ENCODE data around the gene SLC2A2.

The SLC2A2 gene

GRCh38 chr3:171028025-171028778 lies 1.7 kb upstream of the SLC2A2 start:
- Histone ChIP-seq H3K4me1 (no peaks in the 10 kb centered on the region), H3K36me3 (no peaks in the 10 kb centered on the region), H3K27me3 (no peaks in the 10 kb centered on the region), H3K9me3 (no peaks in the 10 kb centered on the region), H3K4me3 (ENCODE audit: low read depth, low read length) (peak overlapping the region; percentile 54)
- TF ChIP-seq CTCF (IDR thresholded peaks at IDR 0.05; ENCODE audit: low read depth, low read length), result no peak
- DNase-seq, result peak; percentile 57

GRCh38 chr3:171023566-171023965 lies 3.0 kb downstream of the SLC2A2 start:
- Histone ChIP-seq H3K4me1 (no peaks in the 10 kb centered on the region), H3K27me3 (no peaks in the 10 kb centered on the region), H3K4me3 (ENCODE audit: low read depth, low read length) (no peak overlapping the region), H3K9me3 (no peaks in the 10 kb centered on the region), H3K36me3 (no peaks in the 10 kb centered on the region)
- DNase-seq, result no peak
- no peak for TF ChIP-seq CTCF (IDR thresholded peaks at IDR 0.05; ENCODE audit: low read depth, low read length)

- no peak for DNase-seq
- no peaks in the 10 kb centered on the region for H3K36me3 ChIP-seq
- H3K27me3 ChIP-seq, result no peaks in the 10 kb centered on the region
- no peaks in the 10 kb centered on the region for H3K4me1 ChIP-seq
- no peak for TF ChIP-seq CTCF (IDR thresholded peaks at IDR 0.05; ENCODE audit: low read depth, low read length)
- no peak overlapping the region for H3K4me3 ChIP-seq (ENCODE audit: low read depth, low read length)
- no peaks in the 10 kb centered on the region for H3K9me3 ChIP-seq
Measured at GRCh38 chr3:171021377-171021776, 5.1 kb downstream of the SLC2A2 start.

GRCh38 chr3:171018156-171018935 lies 8.2 kb downstream of the SLC2A2 start:
- no peaks in the 10 kb centered on the region for H3K4me1 ChIP-seq
- H3K9me3 ChIP-seq, result no peaks in the 10 kb centered on the region
- no peaks in the 10 kb centered on the region for H3K36me3 ChIP-seq
- TF ChIP-seq CTCF (IDR thresholded peaks at IDR 0.05; ENCODE audit: low read depth, low read length), result peak; percentile 72
- H3K27me3 ChIP-seq, result no peaks in the 10 kb centered on the region
- peak; percentile 16 for DNase-seq
- no peak overlapping the region for H3K4me3 ChIP-seq (ENCODE audit: low read depth, low read length)

- no peak for TF ChIP-seq CTCF (IDR thresholded peaks at IDR 0.05; ENCODE audit: low read depth, low read length)
Measured at GRCh38 chr3:171013822-171014748, 12.4 kb downstream of the SLC2A2 start.

More at GRCh38 chr3:171013822-171014748, 12.4 kb downstream of the SLC2A2 start:
- DNase-seq, result no peak
- Histone ChIP-seq H3K27me3 (no peaks in the 10 kb centered on the region), H3K36me3 (no peaks in the 10 kb centered on the region), H3K4me3 (ENCODE audit: low read depth, low read length) (no peak overlapping the region), H3K4me1 (no peaks in the 10 kb centered on the region), H3K9me3 (no peaks in the 10 kb centered on the region)
